Body of pancreas (tissue), 4 donors: ENCODE results near the gene PPP1R12A.

ENCODE experiments used
- POLR2A ChIP-seq, 3 donors: fragments of 450-650 bp; IDR thresholded peaks; one replicate each; pipeline ENCODE4 v1.6.1; 2016; ENCODE audit warnings: antibody characterized with exemption in 3 of 3, mild to moderate bottlenecking in 2 of 3
- TF ChIP-seq, protein P1 (sequence below), 7 experiments: fragments of 450-650 bp in 4 of 7; fragments of 200-600 bp in 3 of 7; sonication (generic) in 3 of 7; IDR thresholded peaks; one replicate each; pipeline ENCODE4 v1.5.1; 2016 to 2019; ENCODE audit warnings: antibody characterized with exemption in 7 of 7

GRCh38 chr12:79843978-79844377, 90.9 kb downstream of the PPP1R12A start:
- TF ChIP-seq, protein P1, sequence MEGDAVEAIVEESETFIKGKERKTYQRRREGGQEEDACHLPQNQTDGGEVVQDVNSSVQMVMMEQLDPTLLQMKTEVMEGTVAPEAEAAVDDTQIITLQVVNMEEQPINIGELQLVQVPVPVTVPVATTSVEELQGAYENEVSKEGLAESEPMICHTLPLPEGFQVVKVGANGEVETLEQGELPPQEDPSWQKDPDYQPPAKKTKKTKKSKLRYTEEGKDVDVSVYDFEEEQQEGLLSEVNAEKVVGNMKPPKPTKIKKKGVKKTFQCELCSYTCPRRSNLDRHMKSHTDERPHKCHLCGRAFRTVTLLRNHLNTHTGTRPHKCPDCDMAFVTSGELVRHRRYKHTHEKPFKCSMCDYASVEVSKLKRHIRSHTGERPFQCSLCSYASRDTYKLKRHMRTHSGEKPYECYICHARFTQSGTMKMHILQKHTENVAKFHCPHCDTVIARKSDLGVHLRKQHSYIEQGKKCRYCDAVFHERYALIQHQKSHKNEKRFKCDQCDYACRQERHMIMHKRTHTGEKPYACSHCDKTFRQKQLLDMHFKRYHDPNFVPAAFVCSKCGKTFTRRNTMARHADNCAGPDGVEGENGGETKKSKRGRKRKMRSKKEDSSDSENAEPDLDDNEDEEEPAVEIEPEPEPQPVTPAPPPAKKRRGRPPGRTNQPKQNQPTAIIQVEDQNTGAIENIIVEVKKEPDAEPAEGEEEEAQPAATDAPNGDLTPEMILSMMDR (IDR thresholded peaks at IDR 0.05) = no peak
- TF ChIP-seq POLR2A (IDR thresholded peaks at IDR 0.05) = no peak
